Sigmoid colon (tissue), 4 donors: ENCODE results near the gene JAZF1.

ENCODE experiments used
- POLR2A ChIP-seq, 2 donors: fragments of 450-650 bp; IDR thresholded peaks; one replicate each; pipeline ENCODE4 v1.6.1; 2016; ENCODE audit warnings: antibody characterized with exemption in 2 of 2, mild to moderate bottlenecking in 2 of 2, moderate library complexity in 2 of 2
- POLR2AphosphoS5 ChIP-seq, 4 donors: sonication (generic); formaldehyde crosslinking; IDR thresholded peaks; one replicate each; pipeline ENCODE4 v1.6.1; 2017; ENCODE audit warnings: antibody characterized with exemption in 4 of 4
- TF ChIP-seq, protein P1 (sequence below), 4 experiments: fragments of 450-650 bp in 3 of 4; fragments of 200-600 bp in 1 of 4; IDR thresholded peaks; one replicate each; pipeline ENCODE4 v1.5.1; 2016 to 2019; ENCODE audit warnings: antibody characterized with exemption in 4 of 4, mild to moderate bottlenecking in 3 of 4, moderate library complexity in 2 of 4

- TF ChIP-seq POLR2A (IDR thresholded peaks at IDR 0.05) (no peak), POLR2AphosphoS5 (IDR thresholded peaks at IDR 0.05) (no peak)
- TF ChIP-seq, protein P1, sequence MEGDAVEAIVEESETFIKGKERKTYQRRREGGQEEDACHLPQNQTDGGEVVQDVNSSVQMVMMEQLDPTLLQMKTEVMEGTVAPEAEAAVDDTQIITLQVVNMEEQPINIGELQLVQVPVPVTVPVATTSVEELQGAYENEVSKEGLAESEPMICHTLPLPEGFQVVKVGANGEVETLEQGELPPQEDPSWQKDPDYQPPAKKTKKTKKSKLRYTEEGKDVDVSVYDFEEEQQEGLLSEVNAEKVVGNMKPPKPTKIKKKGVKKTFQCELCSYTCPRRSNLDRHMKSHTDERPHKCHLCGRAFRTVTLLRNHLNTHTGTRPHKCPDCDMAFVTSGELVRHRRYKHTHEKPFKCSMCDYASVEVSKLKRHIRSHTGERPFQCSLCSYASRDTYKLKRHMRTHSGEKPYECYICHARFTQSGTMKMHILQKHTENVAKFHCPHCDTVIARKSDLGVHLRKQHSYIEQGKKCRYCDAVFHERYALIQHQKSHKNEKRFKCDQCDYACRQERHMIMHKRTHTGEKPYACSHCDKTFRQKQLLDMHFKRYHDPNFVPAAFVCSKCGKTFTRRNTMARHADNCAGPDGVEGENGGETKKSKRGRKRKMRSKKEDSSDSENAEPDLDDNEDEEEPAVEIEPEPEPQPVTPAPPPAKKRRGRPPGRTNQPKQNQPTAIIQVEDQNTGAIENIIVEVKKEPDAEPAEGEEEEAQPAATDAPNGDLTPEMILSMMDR (IDR thresholded peaks at IDR 0.05) = no peak
These were observed 42.0 kb upstream of the JAZF1 start for GRCh38 chr7:28222636-28223035.
